Sigmoid colon (tissue), 4 donors: ENCODE measurements around the gene TSTD2.

Experiments
- POLR2AphosphoS5 ChIP-seq, 4 donors: sonication (generic); formaldehyde crosslinking; IDR thresholded peaks; one replicate each; pipeline ENCODE4 v1.6.1; 2017; ENCODE audit warnings: antibody characterized with exemption in 4 of 4
- TF ChIP-seq, protein P1 (sequence below), 4 experiments: fragments of 450-650 bp in 3 of 4; fragments of 200-600 bp in 1 of 4; IDR thresholded peaks; one replicate each; pipeline ENCODE4 v1.5.1; 2016 to 2019; ENCODE audit warnings: antibody characterized with exemption in 4 of 4, mild to moderate bottlenecking in 3 of 4, moderate library complexity in 2 of 4

GRCh38 chr9:97579914-97580313 is 53.3 kb downstream of the TSTD2 start:
- no peak for TF ChIP-seq POLR2AphosphoS5 (IDR thresholded peaks at IDR 0.05)
- TF ChIP-seq, protein P1, sequence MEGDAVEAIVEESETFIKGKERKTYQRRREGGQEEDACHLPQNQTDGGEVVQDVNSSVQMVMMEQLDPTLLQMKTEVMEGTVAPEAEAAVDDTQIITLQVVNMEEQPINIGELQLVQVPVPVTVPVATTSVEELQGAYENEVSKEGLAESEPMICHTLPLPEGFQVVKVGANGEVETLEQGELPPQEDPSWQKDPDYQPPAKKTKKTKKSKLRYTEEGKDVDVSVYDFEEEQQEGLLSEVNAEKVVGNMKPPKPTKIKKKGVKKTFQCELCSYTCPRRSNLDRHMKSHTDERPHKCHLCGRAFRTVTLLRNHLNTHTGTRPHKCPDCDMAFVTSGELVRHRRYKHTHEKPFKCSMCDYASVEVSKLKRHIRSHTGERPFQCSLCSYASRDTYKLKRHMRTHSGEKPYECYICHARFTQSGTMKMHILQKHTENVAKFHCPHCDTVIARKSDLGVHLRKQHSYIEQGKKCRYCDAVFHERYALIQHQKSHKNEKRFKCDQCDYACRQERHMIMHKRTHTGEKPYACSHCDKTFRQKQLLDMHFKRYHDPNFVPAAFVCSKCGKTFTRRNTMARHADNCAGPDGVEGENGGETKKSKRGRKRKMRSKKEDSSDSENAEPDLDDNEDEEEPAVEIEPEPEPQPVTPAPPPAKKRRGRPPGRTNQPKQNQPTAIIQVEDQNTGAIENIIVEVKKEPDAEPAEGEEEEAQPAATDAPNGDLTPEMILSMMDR (IDR thresholded peaks at IDR 0.05): no peak
